Breast epithelium (tissue), 4 donors: ENCODE data around the gene TMED6. TPM values are rescaled to one million over a fixed set of nuclear protein-coding genes. Genes with fewer than 3 reads are reported as not detected.

Source experiments
- DNase-seq, 2 donors: peaks; one replicate each; pipeline ENCODE4 v3.0.0-alpha.2; 2019; ENCODE audit warnings: low spot score in 2 of 2
- H3K27ac ChIP-seq, 2 donors: fragments of 200-600 bp; sonication (generic) in 1 of 2; one replicate each; pipeline ENCODE4 v1.5.1; 2016 to 2019; ENCODE audit warnings: mild to moderate bottlenecking in 1 of 2
- H3K27me3 ChIP-seq, 2 donors: fragments of 200-600 bp; sonication (generic) in 1 of 2; one replicate each; pipeline versions ENCODE4 v1.5.1 to v1.6.0; 2017 to 2019; ENCODE audit warnings: control low read depth in 1 of 2, mild to moderate bottlenecking in 1 of 2
- H3K36me3 ChIP-seq: fragments of 200-600 bp; one replicate; pipeline ENCODE4 v1.5.1; 2019
- H3K4me1 ChIP-seq, 2 donors: fragments of 200-600 bp; sonication (generic); one replicate each; pipeline ENCODE4 v1.5.1; 2016 to 2019; ENCODE audit warnings: control low read depth in 1 of 2
- H3K4me3 ChIP-seq, 3 donors: fragments of 200-600 bp; sonication (generic); 1 replicate in 2 of 3; 2 replicates in 1 of 3; pipeline ENCODE4 v1.5.1; 2016 to 2019; ENCODE audit warnings: mild to moderate bottlenecking in 3 of 3, moderate library complexity in 2 of 3
- H3K9me3 ChIP-seq, 2 donors: fragments of 200-600 bp; sonication (generic) in 1 of 2; one replicate each; pipeline ENCODE4 v1.5.1; 2016 to 2019; ENCODE audit warnings: control low read depth in 1 of 2
- CTCF ChIP-seq, 3 donors: fragments of 450-650 bp; IDR thresholded peaks; one replicate each; pipeline ENCODE4 v1.5.1; 2016 to 2017; ENCODE audit warnings: antibody characterized with exemption in 3 of 3, mild to moderate bottlenecking in 3 of 3, moderate library complexity in 3 of 3
- POLR2A ChIP-seq: fragments of 450-650 bp; IDR thresholded peaks from one replicate; pipeline ENCODE4 v1.6.1; 2016; ENCODE audit warnings: antibody characterized with exemption, mild to moderate bottlenecking, moderate library complexity
- POLR2AphosphoS5 ChIP-seq, 3 donors: sonication (generic); formaldehyde crosslinking; IDR thresholded peaks; one replicate each; pipeline ENCODE4 v1.6.1; 2017; ENCODE audit warnings: antibody characterized with exemption in 3 of 3
- intact Hi-C: fragments of 100-400 bp; cut with DNase I; formaldehyde crosslinking; loops from one replicate; pipeline ENCODE4 v1.15.1; 2023; ENCODE audit warnings: low total_unique reads
- total RNA-seq, 3 donors: library from RNA; depleted of rRNA; stranded (reverse); fragments of >200 nt; gene quantifications; one replicate each; pipeline ENCODE4 v1.1.0, GENCODE V29; 2016

The TMED6 gene
- total RNA-seq, 3 donors from 2014 or later = 0.32 to 1.3 TPM; not detected in 1

- TF ChIP-seq CTCF (IDR thresholded peaks at IDR 0.05) = no peak
- TF ChIP-seq POLR2AphosphoS5 (IDR thresholded peaks at IDR 0.05) = no peak
- no peak for TF ChIP-seq POLR2A
- intact Hi-C loops = no loop called here
- Histone ChIP-seq H3K4me1 (peaks cover 4 to 12% of the 10 kb centered on the region in 2 donors), H3K27me3 (no peaks in the 10 kb centered on the region), H3K9me3 (no peaks in the 10 kb centered on the region), H3K4me3 (no peak overlapping the region), H3K27ac (no peak overlapping the region), H3K36me3 (peaks cover 9% of the 10 kb centered on the region)
- DNase-seq = no peak
These were observed 26.9 kb downstream of the TMED6 start for GRCh38 chr16:69324585-69325253.

- peak in 1 of 2 donors; percentile 53 for DNase-seq
- no peak for TF ChIP-seq CTCF (IDR thresholded peaks at IDR 0.05)
- TF ChIP-seq POLR2A = no peak
- no peak for TF ChIP-seq POLR2AphosphoS5 (IDR thresholded peaks at IDR 0.05)
These were observed 27.5 kb downstream of the TMED6 start for GRCh38 chr16:69324013-69324531.

GRCh38 chr16:69323415-69323814, 28.2 kb downstream of the TMED6 start:
- intact Hi-C loops = no loop called here
- H3K9me3 ChIP-seq = no peaks in the 10 kb centered on the region
- DNase-seq = no peak
- TF ChIP-seq POLR2A = no peak
- peaks cover 22% of the 10 kb centered on the region for H3K36me3 ChIP-seq
- H3K4me1 ChIP-seq = peaks cover 0 to 3% of the 10 kb centered on the region in 2 donors
- H3K4me3 ChIP-seq = no peak overlapping the region
- H3K27me3 ChIP-seq = no peaks in the 10 kb centered on the region
- no peak overlapping the region for H3K27ac ChIP-seq

More at GRCh38 chr16:69324013-69324531, 27.5 kb downstream of the TMED6 start:
- intact Hi-C loops = no loop called here
- Histone ChIP-seq H3K9me3 (no peaks in the 10 kb centered on the region), H3K36me3 (peaks cover 16% of the 10 kb centered on the region), H3K4me1 (peaks cover 0 to 10% of the 10 kb centered on the region in 2 donors), H3K27me3 (no peaks in the 10 kb centered on the region), H3K4me3 (no peak overlapping the region), H3K27ac (no peak overlapping the region)

GRCh38 chr16:69322343-69322742, 29.2 kb downstream of the TMED6 start:
- DNase-seq = no peak
- Histone ChIP-seq H3K36me3 (peaks cover 22% of the 10 kb centered on the region), H3K27me3 (no peaks in the 10 kb centered on the region), H3K9me3 (no peaks in the 10 kb centered on the region), H3K27ac (no peak overlapping the region), H3K4me1 (no peaks in the 10 kb centered on the region), H3K4me3 (no peak overlapping the region)
- intact Hi-C loops = no loop called here
- TF ChIP-seq POLR2A (no peak), POLR2AphosphoS5 (IDR thresholded peaks at IDR 0.05) (no peak), CTCF (IDR thresholded peaks at IDR 0.05) (no peak)

GRCh38 chr16:69321080-69321479, 30.5 kb downstream of the TMED6 start:
- TF ChIP-seq CTCF (IDR thresholded peaks at IDR 0.05) = no peak
- TF ChIP-seq POLR2AphosphoS5 (IDR thresholded peaks at IDR 0.05) = no peak
- TF ChIP-seq POLR2A = no peak

More at GRCh38 chr16:69321080-69321479, 30.5 kb downstream of the TMED6 start:
- intact Hi-C loops = no loop called here
- peaks cover 28% of the 10 kb centered on the region for H3K36me3 ChIP-seq
- no peak for DNase-seq
- no peak overlapping the region for H3K27ac ChIP-seq
- no peaks in the 10 kb centered on the region for H3K9me3 ChIP-seq
- H3K4me1 ChIP-seq = no peaks in the 10 kb centered on the region
- no peaks in the 10 kb centered on the region for H3K27me3 ChIP-seq
- H3K4me3 ChIP-seq = no peak overlapping the region
